Neural progenitor cell (in vitro differentiated cells): ENCODE results near the gene SORBS2. TPM values are rescaled to one million over a fixed set of nuclear protein-coding genes. Genes with fewer than 3 reads are reported as not detected.

Experiments used
- DNase-seq: peaks from one replicate; pipeline ENCODE4 v3.0.0-alpha.2; 2016; ENCODE audit warnings: low spot score
- H2AFZ ChIP-seq: fragments of 200-600 bp; sonication (generic); replicated peaks from 2 replicates; pipeline ENCODE4 v1.6.1; 2016; ENCODE audit warnings: antibody characterized with exemption
- H3F3A ChIP-seq: fragments of 200-600 bp; sonication (generic); 2 replicates; pipeline ENCODE4 v1.6.1; 2016; ENCODE audit warnings: antibody characterized with exemption, low read depth
- H3K27ac ChIP-seq: fragments of 200-600 bp; sonication (generic); 2 replicates; pipeline ENCODE4 v1.5.1; 2016; ENCODE audit warnings: mild to moderate bottlenecking
- H3K27me3 ChIP-seq: fragments of 200-600 bp; sonication (generic); 2 replicates; pipeline ENCODE4 v1.6.1; 2016; ENCODE audit warnings: mild to moderate bottlenecking, moderate library complexity
- H3K36me3 ChIP-seq: fragments of 200-600 bp; sonication (generic); 2 replicates; pipeline ENCODE4 v1.5.1; 2016
- H3K4me1 ChIP-seq: fragments of 200-600 bp; sonication (generic); 2 replicates; pipeline ENCODE4 v1.6.1; 2016; ENCODE audit warnings: mixed run types
- H3K4me2 ChIP-seq: fragments of 200-600 bp; sonication (generic); 2 replicates; pipeline ENCODE4 v1.6.1; 2016
- H3K4me3 ChIP-seq: fragments of 200-600 bp; sonication (generic); 2 replicates; pipeline ENCODE4 v1.5.1; 2016
- H3K79me2 ChIP-seq: fragments of 200-600 bp; sonication (generic); 2 replicates; pipeline ENCODE4 v1.6.1; 2016; ENCODE audit warnings: low read depth
- H3K9ac ChIP-seq: fragments of 200-600 bp; sonication (generic); 2 replicates; pipeline ENCODE4 v1.6.1; 2016
- H3K9me3 ChIP-seq: fragments of 200-600 bp; sonication (generic); 2 replicates; pipeline ENCODE4 v1.5.1; 2016; ENCODE audit warnings: low read depth
- H4K20me1 ChIP-seq: fragments of 200-600 bp; sonication (generic); 2 replicates; pipeline ENCODE4 v1.6.1; 2016; ENCODE audit warnings: low read depth
- H3K27ac Mint-ChIP-seq: 3 replicates; pipeline ENCODE4 v1.8.0; 2021; ENCODE audit warnings: mixed read lengths
- H3K27me3 Mint-ChIP-seq: 2 replicates; pipeline ENCODE4 v1.8.0; 2022; ENCODE audit warnings: low read depth, mild to moderate bottlenecking, inconsistent platforms, moderate library complexity, mixed read lengths; ENCODE audit not compliant: insufficient read depth
- H3K36me3 Mint-ChIP-seq: 3 replicates; pipeline ENCODE4 v1.8.0; 2021; ENCODE audit warnings: mixed read lengths
- H3K4me1 Mint-ChIP-seq: 3 replicates; pipeline ENCODE4 v1.8.0; 2021; ENCODE audit warnings: mixed read lengths
- H3K4me3 Mint-ChIP-seq: 3 replicates; pipeline ENCODE4 v1.8.0; 2021; ENCODE audit warnings: mild to moderate bottlenecking, moderate library complexity, mixed read lengths
- H3K9me3 Mint-ChIP-seq: 3 replicates; pipeline ENCODE4 v1.8.0; 2020; ENCODE audit warnings: mixed read lengths
- EZH2 ChIP-seq: fragments of 200-600 bp; sonication (generic); IDR thresholded peaks from 2 replicates; pipeline ENCODE4 v1.6.1; 2017; ENCODE audit warnings: antibody characterized with exemption, mild to moderate bottlenecking, moderate library complexity
- EZH2phosphoT487 ChIP-seq: fragments of 200-600 bp; sonication (generic); IDR thresholded peaks from 2 replicates; pipeline ENCODE4 v1.6.1; 2017; ENCODE audit warnings: antibody characterized with exemption
- total RNA-seq: library from RNA; depleted of rRNA; stranded (reverse); fragments of >200 nt; gene quantifications from 2 replicates; pipeline ENCODE4 v1.2.3, GENCODE V29; 2015; ENCODE audit warnings: low replicate concordance
- TF ChIP-seq, protein P1 (sequence below): fragments of 200-600 bp; sonication (generic); IDR thresholded peaks from 2 replicates; pipeline ENCODE4 v1.5.1; 2017; ENCODE audit warnings: antibody characterized with exemption, mild to moderate bottlenecking

SORBS2 gene
- total RNA-seq, 1 donor from 2014 or later = 15.7 TPM

GRCh38 chr4:185799442-185799841 lies 12.6 kb downstream of the SORBS2 start:
- Histone ChIP-seq H4K20me1 (no peaks in the 10 kb centered on the region), H3F3A (peaks cover 3% of the 10 kb centered on the region), H3K79me2 (no peaks in the 10 kb centered on the region), H3K27me3 (no peaks in the 10 kb centered on the region), H3K27ac (no peak overlapping the region), H3K9ac (no peak overlapping the region), H3K36me3 (no peaks in the 10 kb centered on the region), H3K4me2 (no peak overlapping the region), H3K4me3 (no peak overlapping the region), H3K9me3 (no peaks in the 10 kb centered on the region), H3K4me1 (no peaks in the 10 kb centered on the region), H2AFZ (no peak overlapping the region)
- DNase-seq = no peak
- H3K4me1 Mint-ChIP-seq = peaks cover 6% of the 10 kb centered on the region
- H3K36me3 Mint-ChIP-seq = peaks cover 28% of the 10 kb centered on the region
- TF ChIP-seq EZH2phosphoT487 (no peak), EZH2 (no peak)
- TF ChIP-seq, protein P1, sequence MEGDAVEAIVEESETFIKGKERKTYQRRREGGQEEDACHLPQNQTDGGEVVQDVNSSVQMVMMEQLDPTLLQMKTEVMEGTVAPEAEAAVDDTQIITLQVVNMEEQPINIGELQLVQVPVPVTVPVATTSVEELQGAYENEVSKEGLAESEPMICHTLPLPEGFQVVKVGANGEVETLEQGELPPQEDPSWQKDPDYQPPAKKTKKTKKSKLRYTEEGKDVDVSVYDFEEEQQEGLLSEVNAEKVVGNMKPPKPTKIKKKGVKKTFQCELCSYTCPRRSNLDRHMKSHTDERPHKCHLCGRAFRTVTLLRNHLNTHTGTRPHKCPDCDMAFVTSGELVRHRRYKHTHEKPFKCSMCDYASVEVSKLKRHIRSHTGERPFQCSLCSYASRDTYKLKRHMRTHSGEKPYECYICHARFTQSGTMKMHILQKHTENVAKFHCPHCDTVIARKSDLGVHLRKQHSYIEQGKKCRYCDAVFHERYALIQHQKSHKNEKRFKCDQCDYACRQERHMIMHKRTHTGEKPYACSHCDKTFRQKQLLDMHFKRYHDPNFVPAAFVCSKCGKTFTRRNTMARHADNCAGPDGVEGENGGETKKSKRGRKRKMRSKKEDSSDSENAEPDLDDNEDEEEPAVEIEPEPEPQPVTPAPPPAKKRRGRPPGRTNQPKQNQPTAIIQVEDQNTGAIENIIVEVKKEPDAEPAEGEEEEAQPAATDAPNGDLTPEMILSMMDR = no peak
- peaks cover 2% of the 10 kb centered on the region for H3K27me3 Mint-ChIP-seq
- H3K27ac Mint-ChIP-seq = no peak overlapping the region
- H3K9me3 Mint-ChIP-seq = no peaks in the 10 kb centered on the region
- H3K4me3 Mint-ChIP-seq = no peak overlapping the region

DNA sequence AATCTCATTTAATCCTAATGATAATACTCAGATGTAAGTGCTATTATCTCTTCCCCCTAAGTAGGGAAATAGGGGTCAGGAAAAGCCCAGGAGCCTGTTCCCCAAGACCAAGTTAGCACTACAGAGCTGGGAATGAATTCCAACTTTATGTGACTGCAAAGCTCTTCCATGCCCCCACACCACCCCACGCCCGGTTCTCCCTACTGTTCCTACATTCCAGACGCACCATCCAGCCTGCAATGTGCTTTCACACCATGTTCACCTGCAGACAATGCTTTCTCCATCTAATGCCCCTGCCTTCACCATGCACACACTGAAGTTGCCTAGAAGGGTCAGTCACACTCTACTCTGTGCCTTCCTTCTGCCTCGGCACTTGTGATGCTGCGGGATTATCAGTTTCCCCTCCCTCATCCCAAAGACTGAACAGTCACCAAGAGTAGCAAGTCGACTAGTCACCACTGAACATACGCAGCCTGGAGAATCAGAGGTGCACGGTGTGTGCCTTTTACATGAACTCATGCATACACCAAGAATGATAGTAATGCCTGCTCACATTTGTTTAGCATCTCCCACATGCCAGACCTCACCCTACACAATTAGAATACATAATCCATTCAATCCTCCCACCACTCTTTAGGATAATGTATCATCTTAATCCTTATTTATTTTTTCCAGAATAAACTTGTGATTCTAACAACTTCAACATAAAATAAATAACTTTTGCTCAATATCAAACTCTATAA lies 14.2 kb downstream of the SORBS2 start:
- H3K36me3 ChIP-seq = no peaks in the 10 kb centered on the region
- H3K4me1 ChIP-seq = no peaks in the 10 kb centered on the region
- Mint-ChIP-seq H3K4me1 (peaks cover 11% of the 10 kb centered on the region), H3K4me3 (no peak overlapping the region), H3K27me3 (peaks cover 4% of the 10 kb centered on the region), H3K27ac (peak overlapping the region; percentile 15), H3K36me3 (peaks cover 25% of the 10 kb centered on the region), H3K9me3 (no peaks in the 10 kb centered on the region)
- H2AFZ ChIP-seq = no peak overlapping the region
- H3K9ac ChIP-seq = no peak overlapping the region
- no peak overlapping the region for H3K4me2 ChIP-seq
- peaks cover 3% of the 10 kb centered on the region for H3F3A ChIP-seq
- no peaks in the 10 kb centered on the region for H3K79me2 ChIP-seq
- H3K9me3 ChIP-seq = no peaks in the 10 kb centered on the region
- H4K20me1 ChIP-seq = no peaks in the 10 kb centered on the region
- DNase-seq = no peak
- no peak overlapping the region for H3K27ac ChIP-seq
- TF ChIP-seq EZH2phosphoT487 (no peak), EZH2 (no peak)
- TF ChIP-seq, protein P1 = no peak
- H3K27me3 ChIP-seq = no peaks in the 10 kb centered on the region
- H3K4me3 ChIP-seq = no peak overlapping the region

DNA sequence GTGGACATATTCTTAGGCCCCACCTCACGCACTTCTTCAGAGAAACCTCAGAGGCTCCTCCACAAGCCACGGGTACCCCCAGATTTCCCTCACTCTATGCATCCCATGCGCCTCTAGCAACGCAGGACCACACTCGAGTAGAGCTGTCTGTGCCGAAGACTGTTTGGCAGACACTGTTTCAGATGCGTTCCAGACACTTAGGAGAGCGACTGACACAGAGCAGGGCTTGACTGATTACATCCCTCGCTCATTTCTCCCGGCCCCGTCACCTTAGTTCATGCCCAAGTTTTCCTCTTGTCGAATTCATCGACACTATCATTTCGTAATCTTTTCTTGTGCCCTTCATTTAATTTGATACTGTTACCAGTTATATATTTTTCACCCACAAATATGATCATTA lies 15.0 kb downstream of the SORBS2 start:
- no peak for DNase-seq
- Histone ChIP-seq H3K4me3 (no peak overlapping the region), H3K27me3 (no peaks in the 10 kb centered on the region), H3F3A (peaks cover 3% of the 10 kb centered on the region), H3K4me1 (no peaks in the 10 kb centered on the region), H3K27ac (no peak overlapping the region), H4K20me1 (no peaks in the 10 kb centered on the region), H3K4me2 (no peak overlapping the region), H2AFZ (no peak overlapping the region), H3K79me2 (no peaks in the 10 kb centered on the region), H3K36me3 (no peaks in the 10 kb centered on the region), H3K9ac (no peak overlapping the region), H3K9me3 (no peaks in the 10 kb centered on the region)
- H3K27me3 Mint-ChIP-seq = peaks cover 7% of the 10 kb centered on the region
- H3K4me3 Mint-ChIP-seq = no peak overlapping the region
- no peak for TF ChIP-seq EZH2
- TF ChIP-seq EZH2phosphoT487 = no peak
- TF ChIP-seq, protein P1 = no peak
- no peak overlapping the region for H3K27ac Mint-ChIP-seq
- H3K36me3 Mint-ChIP-seq = peaks cover 20% of the 10 kb centered on the region
- H3K4me1 Mint-ChIP-seq = peaks cover 11% of the 10 kb centered on the region
- H3K9me3 Mint-ChIP-seq = no peaks in the 10 kb centered on the region
